ENCODE results near the gene FAM53C. TPM values are rescaled to one million over a fixed set of nuclear protein-coding genes. Genes with fewer than 3 reads are reported as not detected.

Gene FAM53C
- total RNA-seq, 1 donor from 2014 or later, result 29.2 TPM

GRCh38 chr5:138391859-138392386, 53.9 kb downstream of the FAM53C start:
- DNase-seq (ENCODE audit: low read depth), result no peak

Other genes starting within 250 kb of the FAM53C start
- gene NME5, start 198.8 kb upstream of the FAM53C start, total RNA-seq, result 7.1 and 17.1 TPM in 2 replicates
- gene BRD8, start 159.6 kb upstream of the FAM53C start, total RNA-seq, result 16.0 and 51.3 TPM in 2 replicates
- gene KIF20A, start 159.2 kb upstream of the FAM53C start, total RNA-seq, result 1.3 and 17.9 TPM in 2 replicates
- gene CDC23, start 124.9 kb upstream of the FAM53C start, total RNA-seq, result 31.8 and 35.0 TPM in 2 replicates
- not detected in 2 replicates for gene GFRA3, start 63.6 kb upstream of the FAM53C start, total RNA-seq
- 0.35 and 2.6 TPM in 2 replicates for gene CDC25C, start 6.5 kb upstream of the FAM53C start, total RNA-seq
- 44.5 and 79.7 TPM in 2 replicates for gene KDM3B, start 14.4 kb downstream of the FAM53C start, total RNA-seq
- 2.1 and 7.6 TPM in 2 replicates for gene REEP2, start 100.8 kb downstream of the FAM53C start, total RNA-seq
- gene EGR1, start 127.2 kb downstream of the FAM53C start, total RNA-seq, result 1.2 and 12.3 TPM in 2 replicates
- gene ETF1, start 205.0 kb downstream of the FAM53C start, total RNA-seq, result 135 and 213 TPM in 2 replicates
- 386 and 419 TPM in 2 replicates for gene HSPA9, start 237.1 kb downstream of the FAM53C start, total RNA-seq